NB4 (cell line): ENCODE data around the gene PSMA7.

Source experiments
- DNase-seq: peaks from one replicate; pipeline ENCODE4 v3.0.0; 2010; ENCODE audit warnings: low read depth
- H3K4me3 ChIP-seq: one replicate; pipeline ENCODE4 v1.5.1; 2011; ENCODE audit warnings: mild to moderate bottlenecking, low read depth, low read length, moderate library complexity
- MYC ChIP-seq: IDR thresholded peaks from 2 replicates; pipeline ENCODE4 v1.6.1; 2011; ENCODE audit warnings: low read depth, low read length
- POLR2A ChIP-seq: IDR thresholded peaks from 2 replicates; pipeline ENCODE4 v1.6.1; 2011; ENCODE audit warnings: mild to moderate bottlenecking; ENCODE audit not compliant: insufficient read length; ENCODE audit errors: extremely low read depth
- TF ChIP-seq, protein P1 (sequence below): IDR thresholded peaks from one replicate; pipeline ENCODE4 v1.5.1; 2012; ENCODE audit warnings: low read depth, low read length
- TF ChIP-seq, protein P2 (sequence below): IDR thresholded peaks from 2 replicates; pipeline ENCODE4 v1.6.1; 2011; ENCODE audit warnings: low read depth, low read length

The PSMA7 gene

DNA sequence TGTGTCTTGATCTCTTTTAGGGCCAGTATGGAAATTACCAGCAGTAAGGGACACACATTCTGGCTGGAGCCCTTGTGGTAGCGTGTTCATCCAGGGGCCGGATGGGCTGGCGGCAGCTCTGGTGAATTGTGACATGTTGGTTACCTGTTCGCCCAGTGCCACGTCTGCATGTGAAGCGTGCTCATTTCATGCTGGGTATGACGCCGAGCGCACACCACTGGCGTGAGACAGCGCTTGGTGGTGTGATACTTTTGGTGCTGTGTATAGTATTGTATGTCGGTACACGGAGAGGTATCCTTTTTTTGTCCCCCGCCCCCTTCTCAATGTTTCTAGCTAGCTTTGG is 35.9 kb upstream of the PSMA7 start:
- DNase-seq: no peak
- TF ChIP-seq MYC (no peak), POLR2A (no peak)
- TF ChIP-seq, protein P1, sequence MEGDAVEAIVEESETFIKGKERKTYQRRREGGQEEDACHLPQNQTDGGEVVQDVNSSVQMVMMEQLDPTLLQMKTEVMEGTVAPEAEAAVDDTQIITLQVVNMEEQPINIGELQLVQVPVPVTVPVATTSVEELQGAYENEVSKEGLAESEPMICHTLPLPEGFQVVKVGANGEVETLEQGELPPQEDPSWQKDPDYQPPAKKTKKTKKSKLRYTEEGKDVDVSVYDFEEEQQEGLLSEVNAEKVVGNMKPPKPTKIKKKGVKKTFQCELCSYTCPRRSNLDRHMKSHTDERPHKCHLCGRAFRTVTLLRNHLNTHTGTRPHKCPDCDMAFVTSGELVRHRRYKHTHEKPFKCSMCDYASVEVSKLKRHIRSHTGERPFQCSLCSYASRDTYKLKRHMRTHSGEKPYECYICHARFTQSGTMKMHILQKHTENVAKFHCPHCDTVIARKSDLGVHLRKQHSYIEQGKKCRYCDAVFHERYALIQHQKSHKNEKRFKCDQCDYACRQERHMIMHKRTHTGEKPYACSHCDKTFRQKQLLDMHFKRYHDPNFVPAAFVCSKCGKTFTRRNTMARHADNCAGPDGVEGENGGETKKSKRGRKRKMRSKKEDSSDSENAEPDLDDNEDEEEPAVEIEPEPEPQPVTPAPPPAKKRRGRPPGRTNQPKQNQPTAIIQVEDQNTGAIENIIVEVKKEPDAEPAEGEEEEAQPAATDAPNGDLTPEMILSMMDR: no peak
- TF ChIP-seq, protein P2, sequence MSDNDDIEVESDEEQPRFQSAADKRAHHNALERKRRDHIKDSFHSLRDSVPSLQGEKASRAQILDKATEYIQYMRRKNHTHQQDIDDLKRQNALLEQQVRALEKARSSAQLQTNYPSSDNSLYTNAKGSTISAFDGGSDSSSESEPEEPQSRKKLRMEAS: no peak

DNA sequence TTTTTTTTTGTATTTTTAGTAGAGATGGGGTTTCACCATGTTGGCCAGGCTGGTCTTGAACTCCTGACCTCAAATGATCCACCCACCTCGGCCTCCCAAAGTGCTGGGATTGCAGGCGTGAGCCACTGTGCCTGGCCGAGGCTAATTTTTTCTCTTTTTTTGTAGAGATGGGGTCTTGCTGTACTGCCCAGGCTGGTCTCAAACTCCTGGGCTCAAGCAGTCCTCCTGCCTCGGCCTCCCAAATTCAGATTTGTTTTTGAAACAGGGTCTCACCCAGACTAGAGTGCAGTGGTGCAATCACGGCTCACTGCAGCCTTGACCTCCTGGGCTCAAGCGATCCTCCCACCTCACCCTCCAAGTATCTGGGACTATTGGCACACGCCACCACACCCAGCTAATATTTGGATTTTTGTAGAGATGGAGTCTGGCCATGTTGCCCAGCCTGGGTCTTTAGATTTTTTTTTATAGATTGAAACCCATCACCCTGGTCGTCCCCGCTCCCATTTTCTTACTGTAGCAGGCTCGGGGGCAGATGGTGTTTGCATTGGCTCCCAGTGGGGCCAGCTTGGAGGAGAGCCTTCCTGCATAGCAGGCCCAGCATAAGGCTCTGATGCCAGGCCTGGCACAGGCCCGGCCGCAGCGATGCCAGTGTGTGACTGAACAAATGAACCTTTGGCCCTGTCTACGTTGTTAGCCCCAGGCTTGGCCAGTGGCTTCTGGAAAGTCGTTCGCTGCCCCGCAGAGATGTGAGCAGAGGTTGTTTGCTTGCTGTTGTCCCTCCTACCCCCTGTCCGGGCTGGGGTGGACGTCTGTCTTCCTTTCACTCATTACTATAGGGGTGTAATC is 35.3 kb upstream of the PSMA7 start:
- no peak for DNase-seq

More for the DNA sequence above, 35.9 kb upstream of the PSMA7 start:
- H3K4me3 ChIP-seq: no peak overlapping the region

DNA sequence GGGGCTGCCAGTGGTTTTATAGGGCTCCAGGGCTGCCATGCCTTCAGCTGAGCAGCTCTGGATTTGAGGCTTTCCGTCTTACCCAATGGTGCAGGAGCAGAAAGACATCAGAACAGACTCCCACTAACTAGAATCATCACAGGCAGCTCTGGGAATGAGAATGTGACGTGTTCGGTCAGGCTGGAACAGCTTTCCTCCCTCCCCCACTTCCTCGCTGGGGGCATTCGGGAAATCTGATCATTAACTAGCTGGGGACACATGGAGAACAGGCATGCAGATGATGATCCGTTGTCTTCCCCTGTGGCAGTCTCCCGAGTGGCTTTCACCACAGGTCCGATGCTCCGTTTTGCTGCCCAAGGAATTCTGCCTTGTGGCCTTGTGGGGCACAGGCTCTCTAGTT is 34.1 kb upstream of the PSMA7 start:
- H3K4me3 ChIP-seq: no peak overlapping the region
- TF ChIP-seq POLR2A (no peak), MYC (no peak)
- TF ChIP-seq, protein P2: no peak
- TF ChIP-seq, protein P1: no peak
- DNase-seq: no peak

More for the DNA sequence above, 35.3 kb upstream of the PSMA7 start:
- no peak overlapping the region for H3K4me3 ChIP-seq
- TF ChIP-seq POLR2A: no peak
- TF ChIP-seq, protein P1: no peak

DNA sequence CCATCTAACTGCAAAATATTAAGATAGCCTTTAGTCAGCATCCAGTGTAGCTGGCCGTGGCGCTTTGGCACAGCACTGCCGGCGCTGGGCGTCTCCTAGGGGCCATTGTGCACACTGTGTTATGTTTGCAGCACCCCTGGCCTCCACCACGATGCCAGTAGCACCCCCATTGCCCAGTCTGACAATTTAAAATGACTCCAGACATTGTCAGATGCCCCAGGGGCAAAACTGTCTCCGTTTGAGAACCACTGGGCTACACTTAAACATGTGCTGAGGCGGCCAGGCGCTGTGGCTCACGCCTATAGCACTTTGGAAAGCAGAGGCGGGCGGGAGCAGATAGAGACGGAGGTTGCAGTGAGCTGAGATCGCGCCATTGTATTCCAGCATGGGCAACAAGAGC is 33.7 kb upstream of the PSMA7 start:
- TF ChIP-seq, protein P2: no peak
- no peak for TF ChIP-seq MYC
- TF ChIP-seq POLR2A: no peak
- TF ChIP-seq, protein P1: no peak
- no peak for DNase-seq
- no peak overlapping the region for H3K4me3 ChIP-seq

DNA sequence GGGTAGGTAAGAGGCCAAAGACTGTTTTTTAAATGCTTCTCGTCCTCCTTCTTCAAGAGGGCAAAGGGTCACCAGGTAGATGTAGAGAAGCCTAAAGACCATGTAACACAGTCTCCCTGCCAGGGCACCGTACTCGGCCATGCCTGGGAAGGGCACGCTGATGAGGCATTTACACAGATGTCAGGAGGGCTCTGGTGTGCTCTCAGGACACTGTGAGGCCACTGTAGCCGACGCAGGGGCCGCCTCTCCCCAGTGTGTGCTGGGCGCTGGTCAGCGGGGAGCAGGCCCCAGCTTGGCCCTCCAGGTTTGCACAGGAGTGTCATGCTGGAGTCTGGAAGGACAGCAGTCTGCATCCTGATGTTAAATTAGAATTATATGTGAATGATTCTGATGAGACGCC is 32.5 kb upstream of the PSMA7 start:
- TF ChIP-seq, protein P1: no peak
- TF ChIP-seq, protein P2: no peak
- TF ChIP-seq MYC (no peak), POLR2A (no peak)
- H3K4me3 ChIP-seq: no peak overlapping the region
- DNase-seq: no peak
